ENCODE data around the gene DAP. TPM values are rescaled to one million over a fixed set of nuclear protein-coding genes. Genes with fewer than 3 reads are reported as not detected.

DAP gene
- total and polyA plus RNA-seq, 2 of the 13 experiments (the other 11 are each of a cell fraction or from before 2014, with no cell fraction given) = 22.0 to 57.5 TPM

DNA sequence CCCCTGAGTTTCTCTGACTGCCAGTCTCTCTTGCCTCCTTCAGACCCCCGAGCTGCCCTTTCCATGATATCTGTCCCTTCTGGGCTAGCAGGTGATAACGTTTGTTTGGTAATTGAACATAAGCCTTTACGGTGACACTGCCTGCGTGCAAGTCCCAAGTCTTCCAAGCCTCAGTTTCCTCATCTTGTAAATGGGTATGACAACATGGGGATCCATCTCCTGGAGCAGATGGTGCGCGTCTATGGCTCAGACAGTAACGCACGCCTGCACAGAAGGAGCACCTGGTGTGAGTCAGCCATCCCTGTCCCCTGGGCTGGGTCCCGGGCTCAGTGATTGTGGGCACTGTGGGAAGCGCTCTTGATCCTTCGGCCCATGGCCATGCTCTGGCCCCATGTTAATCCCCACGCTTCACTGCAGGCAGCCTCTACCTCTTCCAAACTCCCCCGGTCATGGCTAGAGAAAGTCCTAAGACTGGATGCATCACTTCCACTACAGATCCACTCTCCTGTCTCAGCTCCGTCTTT lies 85.8 kb downstream of the DAP start:
- intact Hi-C loops (cut with micrococcal nuclease; ENCODE audit: unreplicated experiment) (no loop called here), in situ Hi-C loops (cut with HindIII; ENCODE audit: extremely low pct_ligation_motif_present, low pct_unique_long_range_greater_than_20kb) (no loop called here)
- no peaks in the 10 kb centered on the region for H4K20me1 ChIP-seq (ENCODE audit: insufficient read depth, low read length)
- no peaks in the 10 kb centered on the region for H3K9me3 ChIP-seq (ENCODE audit: low read length)
- CTCF ChIA-PET (ENCODE audit: low intra/inter-chr PET ratio, low total read pairs) = no interaction called here
- no peaks in the 10 kb centered on the region for H3K27me3 ChIP-seq (ENCODE audit: control insufficient read depth in 1 of 2, insufficient read depth in 2 of 2, low read length in 2 of 2)
- H3K4me2 ChIP-seq (ENCODE audit: low read depth, low read length) = no peak overlapping the region
- peak; percentile 27 for ATAC-seq
- no peak overlapping the region for H3K9ac ChIP-seq (ENCODE audit: insufficient read depth, low read depth, low read length)
- FAIRE-seq = no peak
- H3K27ac ChIP-seq (ENCODE audit: extremely low read length, insufficient read depth, low read length) = no peak overlapping the region
- WGBS (ENCODE audit: low lambda C conversion rate) = 67% methylated on average over 7 of the region's 14 CpGs
- H3K79me2 ChIP-seq (ENCODE audit: insufficient read depth, low read length) = no peaks in the 10 kb centered on the region
- peaks cover 14% of the 10 kb centered on the region for H3K4me1 ChIP-seq (ENCODE audit: insufficient read depth, low read length)
- BruUV-seq (replicated peaks) = no TSS peak
- H3K4me3 ChIP-seq (replicated peaks in 1 of 3; ENCODE audit: insufficient read depth in 1 of 3, low read depth in 2 of 3, low read length in 3 of 3) = no peak overlapping the region
- peaks cover 11 to 12% of the 10 kb centered on the region in 2 experiments; a peak in 4 of 5 replicates for H3K36me3 ChIP-seq (replicated peaks in 1 of 2; ENCODE audit: control insufficient read depth in 1 of 2, insufficient read depth in 2 of 2, low read length in 2 of 2)
- no peak overlapping the region for H2AFZ ChIP-seq (ENCODE audit: low read length)
- no peak for DNase-seq (ENCODE audit: low spot score)
- POLR2A ChIA-PET = no interaction called here
- TF ChIP-seq HMGXB4 (CRISPR knock-in tag; IDR thresholded peaks at IDR 0.05; ENCODE audit: borderline replicate concordance in 1 of 2, low read depth in 1 of 2) = no peak
- TF ChIP-seq ZNF607 (CRISPR knock-in tag; IDR thresholded peaks at IDR 0.05; ENCODE audit: borderline replicate concordance) = no peak
- TF ChIP-seq, protein P1, sequence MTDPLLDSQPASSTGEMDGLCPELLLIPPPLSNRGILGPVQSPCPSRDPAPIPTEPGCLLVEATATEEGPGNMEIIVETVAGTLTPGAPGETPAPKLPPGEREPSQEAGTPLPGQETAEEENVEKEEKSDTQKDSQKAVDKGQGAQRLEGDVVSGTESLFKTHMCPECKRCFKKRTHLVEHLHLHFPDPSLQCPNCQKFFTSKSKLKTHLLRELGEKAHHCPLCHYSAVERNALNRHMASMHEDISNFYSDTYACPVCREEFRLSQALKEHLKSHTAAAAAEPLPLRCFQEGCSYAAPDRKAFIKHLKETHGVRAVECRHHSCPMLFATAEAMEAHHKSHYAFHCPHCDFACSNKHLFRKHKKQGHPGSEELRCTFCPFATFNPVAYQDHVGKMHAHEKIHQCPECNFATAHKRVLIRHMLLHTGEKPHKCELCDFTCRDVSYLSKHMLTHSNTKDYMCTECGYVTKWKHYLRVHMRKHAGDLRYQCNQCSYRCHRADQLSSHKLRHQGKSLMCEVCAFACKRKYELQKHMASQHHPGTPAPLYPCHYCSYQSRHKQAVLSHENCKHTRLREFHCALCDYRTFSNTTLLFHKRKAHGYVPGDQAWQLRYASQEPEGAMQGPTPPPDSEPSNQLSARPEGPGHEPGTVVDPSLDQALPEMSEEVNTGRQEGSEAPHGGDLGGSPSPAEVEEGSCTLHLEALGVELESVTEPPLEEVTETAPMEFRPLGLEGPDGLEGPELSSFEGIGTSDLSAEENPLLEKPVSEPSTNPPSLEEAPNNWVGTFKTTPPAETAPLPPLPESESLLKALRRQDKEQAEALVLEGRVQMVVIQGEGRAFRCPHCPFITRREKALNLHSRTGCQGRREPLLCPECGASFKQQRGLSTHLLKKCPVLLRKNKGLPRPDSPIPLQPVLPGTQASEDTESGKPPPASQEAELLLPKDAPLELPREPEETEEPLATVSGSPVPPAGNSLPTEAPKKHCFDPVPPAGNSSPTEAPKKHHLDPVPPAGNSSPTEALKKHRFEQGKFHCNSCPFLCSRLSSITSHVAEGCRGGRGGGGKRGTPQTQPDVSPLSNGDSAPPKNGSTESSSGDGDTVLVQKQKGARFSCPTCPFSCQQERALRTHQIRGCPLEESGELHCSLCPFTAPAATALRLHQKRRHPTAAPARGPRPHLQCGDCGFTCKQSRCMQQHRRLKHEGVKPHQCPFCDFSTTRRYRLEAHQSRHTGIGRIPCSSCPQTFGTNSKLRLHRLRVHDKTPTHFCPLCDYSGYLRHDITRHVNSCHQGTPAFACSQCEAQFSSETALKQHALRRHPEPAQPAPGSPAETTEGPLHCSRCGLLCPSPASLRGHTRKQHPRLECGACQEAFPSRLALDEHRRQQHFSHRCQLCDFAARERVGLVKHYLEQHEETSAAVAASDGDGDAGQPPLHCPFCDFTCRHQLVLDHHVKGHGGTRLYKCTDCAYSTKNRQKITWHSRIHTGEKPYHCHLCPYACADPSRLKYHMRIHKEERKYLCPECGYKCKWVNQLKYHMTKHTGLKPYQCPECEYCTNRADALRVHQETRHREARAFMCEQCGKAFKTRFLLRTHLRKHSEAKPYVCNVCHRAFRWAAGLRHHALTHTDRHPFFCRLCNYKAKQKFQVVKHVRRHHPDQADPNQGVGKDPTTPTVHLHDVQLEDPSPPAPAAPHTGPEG (CRISPR knock-in tag; IDR thresholded peaks at IDR 0.05) = no peak
- TF ChIP-seq, protein P2, sequence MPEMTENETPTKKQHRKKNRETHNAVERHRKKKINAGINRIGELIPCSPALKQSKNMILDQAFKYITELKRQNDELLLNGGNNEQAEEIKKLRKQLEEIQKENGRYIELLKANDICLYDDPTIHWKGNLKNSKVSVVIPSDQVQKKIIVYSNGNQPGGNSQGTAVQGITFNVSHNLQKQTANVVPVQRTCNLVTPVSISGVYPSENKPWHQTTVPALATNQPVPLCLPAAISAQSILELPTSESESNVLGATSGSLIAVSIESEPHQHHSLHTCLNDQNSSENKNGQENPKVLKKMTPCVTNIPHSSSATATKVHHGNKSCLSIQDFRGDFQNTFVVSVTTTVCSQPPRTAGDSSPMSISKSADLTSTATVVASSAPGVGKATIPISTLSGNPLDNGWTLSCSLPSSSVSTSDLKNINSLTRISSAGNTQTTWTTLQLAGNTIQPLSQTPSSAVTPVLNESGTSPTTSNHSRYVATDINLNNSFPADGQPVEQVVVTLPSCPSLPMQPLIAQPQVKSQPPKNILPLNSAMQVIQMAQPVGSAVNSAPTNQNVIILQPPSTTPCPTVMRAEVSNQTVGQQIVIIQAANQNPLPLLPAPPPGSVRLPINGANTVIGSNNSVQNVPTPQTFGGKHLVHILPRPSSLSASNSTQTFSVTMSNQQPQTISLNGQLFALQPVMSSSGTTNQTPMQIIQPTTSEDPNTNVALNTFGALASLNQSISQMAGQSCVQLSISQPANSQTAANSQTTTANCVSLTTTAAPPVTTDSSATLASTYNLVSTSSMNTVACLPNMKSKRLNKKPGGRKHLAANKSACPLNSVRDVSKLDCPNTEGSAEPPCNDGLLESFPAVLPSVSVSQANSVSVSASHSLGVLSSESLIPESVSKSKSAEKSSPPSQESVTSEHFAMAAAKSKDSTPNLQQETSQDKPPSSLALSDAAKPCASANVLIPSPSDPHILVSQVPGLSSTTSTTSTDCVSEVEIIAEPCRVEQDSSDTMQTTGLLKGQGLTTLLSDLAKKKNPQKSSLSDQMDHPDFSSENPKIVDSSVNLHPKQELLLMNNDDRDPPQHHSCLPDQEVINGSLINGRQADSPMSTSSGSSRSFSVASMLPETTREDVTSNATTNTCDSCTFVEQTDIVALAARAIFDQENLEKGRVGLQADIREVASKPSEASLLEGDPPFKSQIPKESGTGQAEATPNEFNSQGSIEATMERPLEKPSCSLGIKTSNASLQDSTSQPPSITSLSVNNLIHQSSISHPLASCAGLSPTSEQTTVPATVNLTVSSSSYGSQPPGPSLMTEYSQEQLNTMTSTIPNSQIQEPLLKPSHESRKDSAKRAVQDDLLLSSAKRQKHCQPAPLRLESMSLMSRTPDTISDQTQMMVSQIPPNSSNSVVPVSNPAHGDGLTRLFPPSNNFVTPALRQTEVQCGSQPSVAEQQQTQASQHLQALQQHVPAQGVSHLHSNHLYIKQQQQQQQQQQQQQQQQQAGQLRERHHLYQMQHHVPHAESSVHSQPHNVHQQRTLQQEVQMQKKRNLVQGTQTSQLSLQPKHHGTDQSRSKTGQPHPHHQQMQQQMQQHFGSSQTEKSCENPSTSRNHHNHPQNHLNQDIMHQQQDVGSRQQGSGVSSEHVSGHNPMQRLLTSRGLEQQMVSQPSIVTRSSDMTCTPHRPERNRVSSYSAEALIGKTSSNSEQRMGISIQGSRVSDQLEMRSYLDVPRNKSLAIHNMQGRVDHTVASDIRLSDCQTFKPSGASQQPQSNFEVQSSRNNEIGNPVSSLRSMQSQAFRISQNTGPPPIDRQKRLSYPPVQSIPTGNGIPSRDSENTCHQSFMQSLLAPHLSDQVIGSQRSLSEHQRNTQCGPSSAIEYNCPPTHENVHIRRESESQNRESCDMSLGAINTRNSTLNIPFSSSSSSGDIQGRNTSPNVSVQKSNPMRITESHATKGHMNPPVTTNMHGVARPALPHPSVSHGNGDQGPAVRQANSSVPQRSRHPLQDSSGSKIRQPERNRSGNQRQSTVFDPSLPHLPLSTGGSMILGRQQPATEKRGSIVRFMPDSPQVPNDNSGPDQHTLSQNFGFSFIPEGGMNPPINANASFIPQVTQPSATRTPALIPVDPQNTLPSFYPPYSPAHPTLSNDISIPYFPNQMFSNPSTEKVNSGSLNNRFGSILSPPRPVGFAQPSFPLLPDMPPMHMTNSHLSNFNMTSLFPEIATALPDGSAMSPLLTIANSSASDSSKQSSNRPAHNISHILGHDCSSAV (CRISPR knock-in tag; IDR thresholded peaks at IDR 0.05; ENCODE audit: borderline replicate concordance) = no peak

Data from HepG2 (cell line).